Ishikawa (cell line): ENCODE results near the gene ARHGAP19.

Experiments
- CEBPB ChIP-seq: IDR thresholded peaks from 2 replicates; pipeline ENCODE4 v1.6.1; 2012
- EGR1 ChIP-seq: IDR thresholded peaks from 2 replicates; pipeline ENCODE4 v1.6.1; 2012
- EP300 ChIP-seq: IDR thresholded peaks from 2 replicates; pipeline ENCODE4 v1.6.1; 2012; ENCODE audit warnings: borderline replicate concordance
- MAX ChIP-seq: IDR thresholded peaks from 2 replicates; pipeline ENCODE4 v1.6.1; 2012
- NFIC ChIP-seq: IDR thresholded peaks from 2 replicates; pipeline ENCODE4 v1.6.1; 2012
- RAD21 ChIP-seq: IDR thresholded peaks from 2 replicates; pipeline ENCODE4 v1.6.1; 2012; ENCODE audit warnings: low read depth
- TAF1 ChIP-seq: IDR thresholded peaks from 2 replicates; pipeline ENCODE4 v1.6.1; 2012; ENCODE audit warnings: low read depth, mild to moderate bottlenecking
- USF1 ChIP-seq: IDR thresholded peaks from 2 replicates; pipeline ENCODE4 v1.6.1; 2012
- YY1 ChIP-seq: IDR thresholded peaks from 2 replicates; pipeline ENCODE4 v1.6.1; 2012; ENCODE audit warnings: low read depth
- ZBTB7A ChIP-seq: IDR thresholded peaks from 2 replicates; pipeline ENCODE4 v1.6.1; 2012; ENCODE audit warnings: low read depth
- TF ChIP-seq, protein P1 (sequence below): IDR thresholded peaks from 2 replicates; pipeline ENCODE4 v1.6.1; 2012; ENCODE audit warnings: low read depth, mild to moderate bottlenecking

GRCh38 chr10:97259119-97259518, 33.3 kb downstream of the ARHGAP19 start:
- no peak for TF ChIP-seq EP300
- TF ChIP-seq RAD21: no peak
- TF ChIP-seq, protein P1, sequence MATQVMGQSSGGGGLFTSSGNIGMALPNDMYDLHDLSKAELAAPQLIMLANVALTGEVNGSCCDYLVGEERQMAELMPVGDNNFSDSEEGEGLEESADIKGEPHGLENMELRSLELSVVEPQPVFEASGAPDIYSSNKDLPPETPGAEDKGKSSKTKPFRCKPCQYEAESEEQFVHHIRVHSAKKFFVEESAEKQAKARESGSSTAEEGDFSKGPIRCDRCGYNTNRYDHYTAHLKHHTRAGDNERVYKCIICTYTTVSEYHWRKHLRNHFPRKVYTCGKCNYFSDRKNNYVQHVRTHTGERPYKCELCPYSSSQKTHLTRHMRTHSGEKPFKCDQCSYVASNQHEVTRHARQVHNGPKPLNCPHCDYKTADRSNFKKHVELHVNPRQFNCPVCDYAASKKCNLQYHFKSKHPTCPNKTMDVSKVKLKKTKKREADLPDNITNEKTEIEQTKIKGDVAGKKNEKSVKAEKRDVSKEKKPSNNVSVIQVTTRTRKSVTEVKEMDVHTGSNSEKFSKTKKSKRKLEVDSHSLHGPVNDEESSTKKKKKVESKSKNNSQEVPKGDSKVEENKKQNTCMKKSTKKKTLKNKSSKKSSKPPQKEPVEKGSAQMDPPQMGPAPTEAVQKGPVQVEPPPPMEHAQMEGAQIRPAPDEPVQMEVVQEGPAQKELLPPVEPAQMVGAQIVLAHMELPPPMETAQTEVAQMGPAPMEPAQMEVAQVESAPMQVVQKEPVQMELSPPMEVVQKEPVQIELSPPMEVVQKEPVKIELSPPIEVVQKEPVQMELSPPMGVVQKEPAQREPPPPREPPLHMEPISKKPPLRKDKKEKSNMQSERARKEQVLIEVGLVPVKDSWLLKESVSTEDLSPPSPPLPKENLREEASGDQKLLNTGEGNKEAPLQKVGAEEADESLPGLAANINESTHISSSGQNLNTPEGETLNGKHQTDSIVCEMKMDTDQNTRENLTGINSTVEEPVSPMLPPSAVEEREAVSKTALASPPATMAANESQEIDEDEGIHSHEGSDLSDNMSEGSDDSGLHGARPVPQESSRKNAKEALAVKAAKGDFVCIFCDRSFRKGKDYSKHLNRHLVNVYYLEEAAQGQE: no peak
- TF ChIP-seq YY1: no peak
- TF ChIP-seq ZBTB7A: no peak
- TF ChIP-seq EGR1: no peak
- TF ChIP-seq NFIC: no peak
- TF ChIP-seq MAX: no peak
- no peak for TF ChIP-seq TAF1
- no peak for TF ChIP-seq USF1
- no peak for TF ChIP-seq CEBPB
